SHP77 treated with DMSO at 0.1 percent for 48 hours (cell line): ENCODE results near the gene FFAR1.

Experiments
- DNase-seq: peaks from one replicate; lab custom pipeline; 2025; lab: John Stamatoyannopoulos, UW

Gene FFAR1

DNA sequence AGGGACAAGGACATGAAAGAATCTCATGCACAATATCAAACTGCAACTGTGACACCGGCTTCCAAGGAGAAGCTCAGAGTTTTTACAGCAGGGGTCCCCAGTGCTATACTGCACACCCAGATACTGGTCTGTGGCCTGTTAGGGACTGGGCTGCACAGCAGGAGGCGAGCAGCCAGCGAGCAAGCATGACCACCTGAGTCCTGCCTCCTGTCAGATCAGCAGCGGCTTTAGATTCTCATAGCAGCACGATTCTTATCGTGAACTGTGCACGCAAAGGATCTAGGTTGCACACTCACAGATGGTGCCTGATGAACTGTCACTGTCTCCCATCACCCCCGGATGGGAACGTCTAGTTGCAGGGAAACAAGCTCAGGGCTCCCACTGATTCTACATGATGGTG is 31.8 kb upstream of the FFAR1 start:
- no peak for DNase-seq

DNA sequence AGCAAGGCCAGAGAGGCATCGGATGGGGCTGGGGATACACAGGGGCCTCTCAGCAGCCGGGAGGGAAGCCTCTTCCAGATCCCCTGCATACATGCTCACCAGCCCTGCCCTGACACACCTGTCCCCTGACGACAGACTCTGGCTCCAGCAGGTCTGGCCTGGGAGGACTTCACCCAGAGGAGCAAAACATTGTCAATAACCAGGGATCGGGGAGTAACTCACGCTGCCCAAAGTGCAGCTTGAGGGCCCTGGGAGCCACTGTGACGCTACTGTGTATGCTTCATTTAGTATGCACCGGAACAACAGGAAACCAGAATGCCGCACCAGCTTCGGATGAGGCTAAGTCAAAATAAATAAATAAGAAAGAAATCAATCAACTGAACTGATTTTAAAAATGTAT is 31.1 kb upstream of the FFAR1 start:
- DNase-seq: no peak

DNA sequence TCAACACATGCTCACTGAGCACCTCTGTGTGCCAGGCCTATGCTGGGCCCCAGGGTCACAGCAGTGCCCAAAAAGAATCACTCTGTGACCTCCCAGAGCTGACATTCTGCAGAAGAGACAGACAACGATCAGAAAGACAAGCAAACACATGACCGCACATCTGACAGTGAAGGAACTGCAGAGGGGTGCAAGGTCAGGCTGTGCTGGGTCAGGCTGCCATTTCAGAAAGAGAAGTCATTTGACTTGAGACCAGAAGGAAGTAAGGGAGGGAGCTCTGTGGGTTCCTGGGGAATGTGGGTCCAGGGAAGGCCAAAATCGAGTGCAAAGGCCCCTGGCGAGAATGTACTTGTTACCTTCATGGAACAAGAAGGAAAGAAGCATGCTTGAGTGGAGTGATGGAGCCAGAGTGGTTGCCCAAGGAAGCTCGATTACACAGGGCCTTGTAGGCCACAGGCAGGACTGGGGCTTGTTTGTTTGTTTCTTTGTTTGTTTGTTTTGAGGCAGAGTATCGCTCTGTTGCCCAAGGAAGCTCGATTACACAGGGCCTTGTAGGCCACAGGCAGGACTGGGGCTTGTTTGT is 30.1 kb upstream of the FFAR1 start:
- no peak for DNase-seq

DNA sequence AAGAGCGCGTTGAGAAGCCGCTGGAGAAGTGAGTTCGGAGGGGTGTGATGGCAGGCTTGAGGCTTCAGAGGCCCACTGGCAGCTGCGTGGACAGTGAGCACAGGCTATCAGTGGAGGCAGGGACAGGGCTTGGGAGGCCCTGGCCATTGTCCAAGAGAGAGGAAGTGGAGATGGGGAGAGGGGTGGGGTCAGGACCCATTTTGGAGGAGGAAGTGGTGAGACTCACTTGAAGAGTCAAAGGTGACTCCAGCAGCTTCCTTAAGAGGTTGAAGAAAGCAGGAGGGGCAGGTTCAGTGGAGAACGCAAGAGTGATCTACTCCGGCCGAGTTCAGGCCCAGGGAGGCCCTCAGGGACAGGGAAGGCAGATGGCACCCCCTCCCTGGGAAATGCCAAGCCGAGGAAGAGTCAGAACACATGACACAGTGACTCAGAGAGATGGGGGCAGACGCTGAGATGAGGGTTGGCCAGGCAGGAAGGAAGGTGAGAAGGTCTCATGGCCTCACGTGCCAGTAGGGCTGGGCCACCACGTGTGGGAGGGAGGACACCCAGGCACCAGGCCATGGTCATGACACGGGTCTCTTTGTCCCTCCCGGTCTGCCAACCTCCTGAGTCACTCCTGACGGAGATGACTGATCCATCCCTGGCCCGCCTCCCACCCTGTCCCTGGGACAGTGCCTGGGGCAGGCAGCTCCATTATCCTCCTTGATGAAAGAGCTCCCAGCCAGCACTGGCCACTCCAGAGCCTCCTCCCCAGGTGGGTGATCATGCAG is 28.8 kb upstream of the FFAR1 start:
- DNase-seq: no peak

DNA sequence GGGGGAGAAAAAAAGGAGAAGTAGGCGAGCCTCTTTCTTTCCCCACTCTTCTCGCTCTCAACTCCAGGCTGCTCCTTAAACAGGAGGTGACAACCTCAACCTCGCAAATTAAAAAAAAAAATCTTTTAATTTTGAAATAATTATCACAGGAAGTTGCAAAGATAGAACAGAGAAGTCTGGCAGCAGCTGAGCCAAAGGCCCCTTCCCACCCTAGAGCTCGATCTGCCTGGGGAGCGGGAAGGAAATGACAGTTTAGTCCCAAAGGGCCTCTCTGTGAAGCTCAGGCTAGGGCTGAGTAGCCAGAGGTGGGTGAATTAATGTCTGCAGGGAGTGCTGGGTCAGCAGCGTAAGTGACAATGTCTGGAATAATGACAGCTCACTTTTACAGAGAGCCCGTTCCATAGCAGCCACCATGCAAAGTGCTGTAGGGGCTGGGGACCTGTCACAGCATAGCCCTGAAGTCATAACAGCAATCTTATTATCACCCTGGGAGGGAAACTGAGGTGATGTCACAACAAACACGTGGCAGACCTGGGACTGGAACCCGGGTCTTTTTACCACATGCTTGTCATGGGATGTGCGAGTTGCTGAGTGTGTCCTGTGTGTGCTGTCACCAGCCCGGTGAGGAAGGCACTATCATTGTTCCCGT is 27.5 kb upstream of the FFAR1 start:
- no peak for DNase-seq

DNA sequence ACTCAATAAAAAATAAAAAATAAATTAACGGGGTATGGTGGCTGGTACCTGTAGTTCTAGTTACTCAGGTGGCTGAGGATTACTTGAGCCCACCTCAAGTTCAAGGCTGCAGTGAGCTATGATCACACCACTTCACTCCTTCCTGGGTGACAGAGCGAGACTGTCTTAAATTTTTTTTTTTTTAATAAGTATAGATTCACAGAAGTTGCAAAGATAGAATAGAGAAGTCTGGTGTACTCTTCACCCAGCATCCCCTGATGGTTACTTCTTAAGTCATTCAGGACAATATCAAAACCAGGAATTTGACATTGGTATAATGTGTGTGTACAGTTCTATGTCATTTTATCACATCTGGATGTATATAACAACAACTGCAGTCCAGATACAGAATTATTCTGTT is 26.4 kb upstream of the FFAR1 start:
- DNase-seq: no peak

DNA sequence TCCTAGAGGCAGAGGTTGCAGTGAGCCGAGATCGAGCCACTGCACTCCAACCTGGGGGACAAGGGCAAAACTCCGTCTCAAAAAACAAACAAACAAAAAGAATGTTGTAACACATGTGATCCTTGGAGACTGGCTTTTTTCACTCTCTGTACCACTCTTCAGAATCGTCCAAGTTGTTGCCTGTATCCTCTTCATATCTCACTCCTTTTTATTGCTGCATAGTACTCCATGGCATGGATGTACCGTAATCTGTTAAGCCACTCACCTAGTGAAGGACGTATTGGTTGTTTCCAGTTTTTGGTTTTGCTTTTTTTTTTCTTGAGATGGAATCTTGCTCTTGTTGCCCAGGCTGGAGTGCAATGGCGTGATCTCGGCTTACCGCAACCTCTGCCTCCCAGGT is 25.7 kb upstream of the FFAR1 start:
- no peak for DNase-seq

DNA sequence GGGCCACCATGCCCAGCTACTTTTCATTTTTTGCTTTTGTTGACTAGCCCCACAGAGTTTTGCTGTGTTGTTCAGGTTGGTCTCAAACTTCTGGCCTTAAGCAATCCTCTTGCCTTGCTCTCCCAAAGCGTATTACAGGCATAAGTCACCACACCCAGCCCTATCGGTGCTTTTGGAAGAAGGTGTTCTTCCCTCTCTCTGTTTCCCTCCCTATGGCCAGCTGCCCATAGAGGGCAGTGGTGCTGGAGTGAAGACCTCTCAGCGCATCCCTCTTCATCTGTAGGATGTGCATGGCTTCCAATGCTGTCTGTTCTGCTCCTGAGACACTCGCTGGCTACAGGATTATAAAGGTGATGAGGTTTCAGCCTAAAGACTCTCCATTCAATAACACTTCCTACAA is 20.1 kb upstream of the FFAR1 start:
- DNase-seq: no peak

DNA sequence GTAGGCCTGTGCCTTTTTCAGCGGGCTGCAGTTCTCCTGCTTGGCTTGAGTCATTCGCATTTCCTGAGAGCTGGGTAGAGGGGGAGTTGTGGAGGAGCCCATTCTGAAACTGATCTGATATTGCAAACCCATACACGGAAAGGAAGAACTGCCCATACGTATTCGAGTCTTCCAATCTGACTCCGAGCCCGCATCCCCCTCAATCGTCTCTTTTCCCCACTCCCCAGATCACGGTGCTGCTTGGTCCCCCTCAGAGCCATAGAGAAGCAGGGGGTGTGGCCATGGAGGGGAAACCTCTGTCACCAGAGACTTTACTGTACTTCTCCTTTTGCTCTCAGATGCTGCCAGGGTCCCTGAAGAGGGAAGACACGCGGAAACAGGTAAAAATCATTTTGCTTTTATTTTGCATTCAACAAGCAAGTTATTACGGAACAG is 18.8 kb upstream of the FFAR1 start, which contains the start of gene CD22:
Gene CD22 (plus strand): TSS at position 337 of the 435 bp plus-strand sequence. CDS start 2,854 bp downstream, outside the sequence.
- no peak for DNase-seq

DNA sequence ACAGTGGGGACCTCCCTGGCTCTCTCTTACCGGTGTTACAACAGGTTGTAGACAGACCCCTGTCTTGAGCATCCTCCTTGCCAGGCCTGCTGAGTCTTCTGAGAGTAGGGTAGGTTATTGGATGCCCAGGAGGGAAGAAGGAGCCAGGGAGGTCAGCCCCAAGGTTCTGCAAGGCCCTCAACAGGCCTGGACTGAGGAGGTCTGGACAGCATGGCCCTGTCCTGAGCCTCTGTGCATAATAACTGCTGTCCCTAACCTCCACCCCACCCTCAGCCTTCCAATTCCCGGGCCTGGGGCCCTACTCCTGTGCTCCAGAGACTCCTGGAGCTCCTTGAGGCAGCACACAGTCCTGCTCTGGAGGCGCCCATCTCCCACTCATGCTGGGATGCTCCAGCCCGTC is 18.4 kb upstream of the FFAR1 start:
- DNase-seq: no peak

DNA sequence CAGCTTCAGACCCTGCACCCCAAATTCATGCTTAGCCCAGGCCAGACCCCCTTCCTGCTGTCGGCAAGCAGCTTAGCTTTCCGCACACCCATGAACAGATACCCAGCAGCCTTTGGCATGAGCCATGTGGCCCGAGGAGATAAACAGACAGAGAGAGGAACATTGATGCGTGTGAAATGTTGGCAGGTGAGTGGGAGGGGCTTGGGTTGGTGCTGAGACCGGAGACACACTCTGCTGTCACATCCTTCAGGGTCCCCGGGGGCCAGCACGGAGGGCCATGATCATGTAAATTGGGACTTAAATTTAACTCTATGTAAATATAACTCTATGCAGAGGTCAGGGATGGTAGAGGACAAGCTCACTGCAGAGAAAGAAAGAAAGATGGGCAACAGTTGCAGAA is 17.2 kb upstream of the FFAR1 start:
- DNase-seq: no peak

DNA sequence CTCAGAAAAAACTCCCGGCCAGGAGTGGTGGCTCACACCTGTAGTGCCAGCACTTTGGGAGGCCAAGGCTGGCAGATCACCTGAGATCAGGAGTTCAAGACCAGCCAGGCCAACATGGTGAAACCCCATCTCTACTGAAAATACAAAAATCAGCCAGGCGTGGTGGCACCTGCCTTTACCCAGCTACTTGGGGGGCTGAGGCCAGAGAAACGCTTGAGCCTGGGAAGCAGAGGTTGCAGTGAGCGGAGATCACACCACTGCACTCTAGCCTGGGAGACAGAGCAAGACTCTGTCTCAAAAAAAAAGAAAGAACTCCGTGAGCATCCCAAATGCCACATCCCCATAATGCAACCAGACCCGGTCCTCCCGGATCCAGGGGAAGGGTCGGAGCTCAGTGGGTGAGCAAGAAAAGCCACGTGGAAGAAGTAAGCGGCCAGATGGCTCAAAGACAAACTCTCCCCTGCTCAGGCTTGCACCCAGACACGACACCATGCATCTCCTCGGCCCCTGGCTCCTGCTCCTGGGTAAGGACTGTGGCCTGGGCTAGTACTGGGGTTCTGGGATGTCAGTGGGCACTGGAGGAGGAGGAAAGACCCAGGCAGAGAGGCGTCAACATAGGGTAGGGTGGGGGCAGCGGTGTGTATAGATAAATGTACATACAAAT is 16.0 kb upstream of the FFAR1 start:
- no peak for DNase-seq

DNA sequence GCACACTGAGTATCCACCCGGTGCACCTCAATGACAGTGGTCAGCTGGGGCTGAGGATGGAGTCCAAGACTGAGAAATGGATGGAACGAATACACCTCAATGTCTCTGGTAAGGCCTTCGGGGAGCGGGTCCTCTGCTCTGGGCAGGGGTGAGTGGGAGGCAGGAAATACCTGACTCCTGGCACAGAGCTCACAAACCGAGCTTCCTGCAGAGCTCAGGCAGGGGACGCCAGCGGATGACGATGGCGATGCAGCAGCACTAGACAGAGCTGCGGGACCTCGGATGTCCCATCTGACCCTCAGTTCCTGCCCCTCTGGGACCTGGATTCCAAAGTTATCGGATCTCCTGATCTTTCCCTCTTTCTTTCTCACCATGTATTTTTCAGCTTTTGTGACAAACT is 14.9 kb upstream of the FFAR1 start:
- DNase-seq: no peak

DNA sequence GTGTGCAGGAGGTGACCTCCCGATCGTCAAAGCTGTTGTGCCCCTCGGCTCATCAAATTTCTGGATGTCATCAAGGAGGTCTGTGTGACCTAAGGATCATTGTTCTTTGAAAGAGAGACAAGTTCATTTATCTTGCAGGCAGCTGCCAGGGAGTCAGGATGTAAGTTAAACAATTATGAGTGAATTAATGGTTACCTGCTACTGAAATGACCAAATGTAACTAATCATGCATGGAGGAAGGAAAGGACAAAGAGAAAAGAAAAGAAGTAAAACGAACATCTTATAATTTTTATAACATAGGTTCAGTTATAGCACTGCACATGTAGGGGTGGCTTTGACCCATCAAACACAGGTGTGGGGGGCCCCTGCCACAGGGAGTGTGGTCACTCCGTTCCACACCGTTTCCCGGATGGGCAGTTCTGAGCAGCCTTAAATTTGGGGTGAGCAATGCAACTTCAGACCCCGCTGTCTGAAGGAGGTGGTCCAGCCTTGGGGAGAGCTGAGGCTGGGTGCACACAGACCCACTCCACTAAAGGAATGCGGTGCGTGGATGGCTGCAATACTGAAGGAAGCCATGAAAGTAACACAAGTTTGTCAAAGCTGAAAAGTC is 13.5 kb upstream of the FFAR1 start:
- DNase-seq: no peak

DNA sequence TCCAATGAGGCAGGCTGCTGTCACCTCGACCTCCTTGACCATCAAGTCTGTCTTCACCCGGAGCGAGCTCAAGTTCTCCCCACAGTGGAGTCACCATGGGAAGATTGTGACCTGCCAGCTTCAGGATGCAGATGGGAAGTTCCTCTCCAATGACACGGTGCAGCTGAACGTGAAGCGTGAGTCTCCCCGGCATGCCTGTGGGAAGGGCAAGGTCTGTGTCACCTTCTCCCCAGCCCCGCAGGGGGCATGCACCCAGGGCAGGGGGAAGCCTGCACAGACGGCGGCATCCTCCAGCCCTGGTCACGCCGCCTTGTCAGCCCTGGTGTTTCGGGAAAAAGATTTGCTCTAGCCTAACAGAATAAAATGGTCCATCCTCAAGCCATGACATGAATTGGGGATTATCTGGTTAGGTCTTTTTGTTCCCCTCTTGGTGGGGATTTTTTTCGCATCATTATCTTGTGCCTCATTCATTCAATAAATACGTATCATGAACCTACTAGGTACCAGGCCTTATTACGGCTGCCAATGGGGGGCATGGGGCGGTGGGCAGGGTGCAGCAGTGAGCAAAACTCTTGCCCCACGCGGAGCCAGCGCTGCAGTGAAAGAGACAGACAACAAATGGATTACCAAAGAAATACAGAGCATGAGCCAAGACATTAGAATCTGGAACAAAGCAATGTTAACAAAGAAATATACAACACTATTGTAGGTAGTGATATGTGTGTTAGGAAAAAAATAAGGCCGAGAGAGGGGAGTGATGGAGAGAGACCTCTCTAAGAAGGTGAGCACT is 11.3 kb upstream of the FFAR1 start:
- DNase-seq: no peak

DNA sequence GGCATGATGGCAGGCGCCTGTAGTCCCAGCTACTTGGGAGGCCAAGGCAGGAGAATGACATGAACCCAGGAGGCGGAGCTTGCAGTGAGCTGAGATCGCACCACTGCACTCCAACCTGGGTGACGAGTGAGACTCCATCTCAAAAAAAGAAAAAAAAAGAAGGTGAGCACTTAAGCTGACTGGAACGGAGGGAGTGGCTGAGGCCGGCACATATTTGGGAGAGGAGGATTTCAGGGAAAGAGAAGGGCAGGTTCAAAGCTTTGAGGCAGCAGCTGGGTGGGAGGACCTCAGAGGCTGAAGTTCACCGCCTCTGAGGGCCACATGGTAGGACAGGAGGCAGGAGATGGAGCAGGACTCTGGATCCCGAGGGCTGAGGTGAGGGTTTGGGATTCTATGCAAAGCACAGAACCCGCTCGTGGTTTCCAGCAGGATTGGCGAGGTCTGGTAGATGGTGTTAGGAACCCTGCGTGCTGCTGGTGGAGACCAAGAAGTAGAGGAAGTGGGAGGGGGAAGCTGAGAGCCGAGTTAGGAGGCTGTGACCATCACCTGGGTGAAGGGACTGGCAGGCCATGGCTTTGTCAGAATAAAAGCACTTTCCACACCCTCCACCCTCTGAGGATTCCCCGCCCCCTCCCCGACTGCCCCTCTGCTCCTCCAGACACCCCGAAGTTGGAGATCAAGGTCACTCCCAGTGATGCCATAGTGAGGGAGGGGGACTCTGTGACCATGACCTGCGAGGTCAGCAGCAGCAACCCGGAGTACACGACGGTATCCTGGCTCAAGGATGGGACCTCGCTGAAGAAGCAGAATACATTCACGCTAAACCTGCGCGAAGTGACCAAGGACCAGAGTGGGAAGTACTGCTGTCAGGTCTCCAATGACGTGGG is 10.4 kb upstream of the FFAR1 start:
- DNase-seq: no peak

DNA sequence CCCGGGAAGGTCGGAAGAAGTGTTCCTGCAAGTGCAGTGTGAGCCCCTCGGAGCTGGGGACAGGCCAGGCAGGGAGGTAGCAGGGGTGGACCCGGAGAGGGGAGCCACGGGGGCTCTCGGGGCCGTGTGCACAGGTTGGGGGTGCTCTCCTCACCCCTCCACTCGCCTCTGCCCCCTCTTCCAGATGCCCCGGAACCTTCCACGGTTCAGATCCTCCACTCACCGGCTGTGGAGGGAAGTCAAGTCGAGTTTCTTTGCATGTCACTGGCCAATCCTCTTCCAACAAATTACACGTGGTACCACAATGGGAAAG is 9.8 kb upstream of the FFAR1 start:
- DNase-seq: no peak

DNA sequence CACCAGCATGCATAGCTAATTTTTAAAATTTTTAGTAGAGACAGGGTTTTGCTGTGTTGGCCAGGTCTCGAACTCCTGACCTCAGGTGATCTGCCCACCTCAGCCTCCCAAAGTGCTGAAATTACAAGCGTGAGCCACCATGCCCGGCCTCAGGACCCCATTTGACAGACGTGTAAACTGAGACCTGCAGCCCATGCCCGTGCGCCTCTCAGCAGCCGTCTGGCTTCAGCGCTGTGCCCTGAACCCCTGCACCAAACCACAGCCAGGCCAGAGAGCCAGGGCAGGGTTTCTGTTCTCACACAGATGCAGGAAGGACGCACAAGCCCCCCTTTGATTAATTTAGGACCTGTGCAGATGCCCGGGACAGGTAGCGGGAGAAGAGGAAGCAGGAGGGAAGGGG is 7.3 kb upstream of the FFAR1 start:
- DNase-seq: no peak

DNA sequence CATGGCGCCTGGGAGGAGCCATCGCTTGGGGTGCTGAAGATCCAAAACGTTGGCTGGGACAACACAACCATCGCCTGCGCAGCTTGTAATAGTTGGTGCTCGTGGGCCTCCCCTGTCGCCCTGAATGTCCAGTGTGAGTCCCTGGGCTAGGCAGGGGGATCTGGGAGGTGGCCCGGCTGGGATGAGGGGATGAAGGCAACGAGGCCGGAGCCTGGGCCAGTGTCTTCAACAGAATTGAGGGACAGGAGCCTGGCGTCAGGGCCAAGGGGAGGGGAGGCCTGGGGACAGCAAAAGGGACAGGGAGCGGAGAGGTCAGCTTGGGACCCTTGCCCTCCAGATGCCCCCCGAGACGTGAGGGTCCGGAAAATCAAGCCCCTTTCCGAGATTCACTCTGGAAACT is 6.7 kb upstream of the FFAR1 start:
- no peak for DNase-seq

DNA sequence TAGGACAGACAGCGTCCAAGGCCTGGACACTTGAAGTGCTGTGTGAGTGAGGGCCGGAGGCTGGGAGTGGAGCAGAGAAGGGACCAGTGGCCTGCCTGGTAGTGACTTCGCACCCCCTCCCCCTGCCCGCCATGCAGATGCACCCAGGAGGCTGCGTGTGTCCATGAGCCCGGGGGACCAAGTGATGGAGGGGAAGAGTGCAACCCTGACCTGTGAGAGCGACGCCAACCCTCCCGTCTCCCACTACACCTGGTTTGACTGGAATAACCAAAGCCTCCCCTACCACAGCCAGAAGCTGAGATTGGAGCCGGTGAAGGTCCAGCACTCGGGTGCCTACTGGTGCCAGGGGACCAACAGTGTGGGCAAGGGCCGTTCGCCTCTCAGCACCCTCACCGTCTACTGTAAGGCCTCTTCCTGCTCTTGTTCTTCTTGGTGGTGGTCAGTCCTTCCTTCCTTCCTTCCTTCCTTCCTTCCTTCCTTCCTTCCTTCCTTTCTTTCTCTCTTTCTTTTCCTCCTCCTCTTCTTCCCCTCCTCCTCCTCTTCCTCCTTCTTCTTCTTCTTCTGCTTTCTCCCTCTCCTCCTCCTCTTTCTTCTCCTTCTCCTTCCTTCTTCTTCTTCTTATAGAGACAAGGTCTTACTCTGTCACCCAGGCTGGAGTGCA is 6.0 kb upstream of the FFAR1 start:
- no peak for DNase-seq
